Cardiac muscle cell (in vitro differentiated cells and primary cell): ENCODE measurements around the gene TMEM114. TPM values are rescaled to one million over a fixed set of nuclear protein-coding genes. Genes with fewer than 3 reads are reported as not detected.

Experiments used
- DNase-seq, 2 donors: peaks; one replicate each; pipeline versions ENCODE4 v3.0.0 to v3.0.0-alpha.2; 2010 to 2017; ENCODE audit warnings: low read depth in 1 of 2, low spot score in 1 of 2
- H3K27ac ChIP-seq: fragments of 200-600 bp; sonication (generic); 2 replicates; pipeline ENCODE4 v1.5.1; 2016
- H3K27me3 ChIP-seq: fragments of 200-600 bp; sonication (generic); 2 replicates; pipeline ENCODE4 v1.6.0; 2016; ENCODE audit warnings: control low read depth
- H3K36me3 ChIP-seq: fragments of 200-600 bp; sonication (generic); 2 replicates; pipeline ENCODE4 v1.5.1; 2016; ENCODE audit warnings: control low read depth
- H3K4me1 ChIP-seq: fragments of 200-600 bp; sonication (generic); 2 replicates; pipeline ENCODE4 v1.8.1; 2017; ENCODE audit warnings: low read depth, mild to moderate bottlenecking, mixed run types
- H3K4me3 ChIP-seq: fragments of 200-600 bp; sonication (generic); 2 replicates; pipeline ENCODE4 v1.5.1; 2016; ENCODE audit warnings: mild to moderate bottlenecking
- H3K9me3 ChIP-seq: fragments of 200-600 bp; sonication (generic); 2 replicates; pipeline ENCODE4 v1.5.1; 2017; ENCODE audit warnings: low read depth, mild to moderate bottlenecking, control low read depth
- CTCF ChIP-seq: IDR thresholded peaks from 2 replicates; pipeline ENCODE4 v1.5.1; 2012; ENCODE audit warnings: low read depth, mild to moderate bottlenecking, low read length
- polyA plus RNA-seq: library from polyadenylated mRNA; unstranded; fragments of >200 nt; fragmentation: Nextera tagmentation; extraction: Ambion mirVana; gene quantifications from 2 replicates; pipeline ENCODE4 v1.2.1, GENCODE V29; 2016
- total RNA-seq: library from RNA; depleted of rRNA; stranded (reverse); fragments of >200 nt; gene quantifications from 2 replicates; pipeline ENCODE4 v1.2.3, GENCODE V29; 2016

The TMEM114 gene
- total and polyA plus RNA-seq, 2 experiments from 2014 or later: not detected

DNA sequence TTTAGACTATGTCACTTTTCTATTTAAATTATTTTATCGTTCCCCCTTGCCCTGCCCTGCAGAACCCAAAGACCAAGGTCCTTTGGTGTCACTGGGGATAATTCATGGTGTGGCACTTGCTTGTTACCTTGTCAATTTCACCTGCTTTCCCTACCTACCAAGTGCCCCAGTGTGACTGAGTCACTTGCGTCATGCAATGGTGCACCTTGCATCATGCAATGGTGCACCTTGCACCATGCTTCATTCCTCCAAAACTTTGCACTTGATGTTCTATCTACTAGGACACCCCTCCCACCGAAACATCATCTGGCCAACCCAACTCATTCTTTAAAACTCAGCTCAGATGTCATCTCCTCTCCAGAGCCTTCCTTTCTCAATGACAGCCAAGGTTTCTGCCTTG, 47.1 kb downstream of the TMEM114 start:
- peaks cover 5% of the 10 kb centered on the region for H3K27me3 ChIP-seq
- no peak overlapping the region for H3K27ac ChIP-seq
- H3K4me1 ChIP-seq: no peaks in the 10 kb centered on the region
- H3K9me3 ChIP-seq: no peaks in the 10 kb centered on the region
- H3K36me3 ChIP-seq: no peaks in the 10 kb centered on the region
- H3K4me3 ChIP-seq: no peak overlapping the region
- no peak for TF ChIP-seq CTCF
- no peak for DNase-seq

DNA sequence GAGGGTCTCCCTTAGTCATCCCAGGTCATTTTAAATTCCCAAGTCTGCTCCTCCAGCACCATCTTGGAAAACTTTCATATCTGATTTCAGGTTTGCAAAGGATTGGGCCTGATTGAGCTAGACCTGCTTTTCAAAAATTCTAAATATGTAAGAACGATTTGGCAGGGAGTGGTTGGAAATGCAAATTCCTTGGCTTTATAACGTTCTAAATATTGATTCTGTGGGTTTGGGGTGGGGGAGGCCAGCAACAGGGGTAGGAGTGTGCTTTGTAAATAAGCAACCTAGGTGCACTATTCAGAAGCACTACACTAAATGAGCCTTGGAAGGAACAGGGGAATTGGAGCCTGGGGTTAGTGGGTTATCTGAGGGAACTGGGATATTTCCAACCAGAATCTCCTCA, 47.9 kb downstream of the TMEM114 start:
- H3K27ac ChIP-seq: no peak overlapping the region
- no peaks in the 10 kb centered on the region for H3K4me1 ChIP-seq
- no peak for DNase-seq
- H3K27me3 ChIP-seq: peaks cover 5% of the 10 kb centered on the region
- no peak for TF ChIP-seq CTCF
- no peaks in the 10 kb centered on the region for H3K36me3 ChIP-seq
- H3K9me3 ChIP-seq: no peaks in the 10 kb centered on the region
- H3K4me3 ChIP-seq: no peak overlapping the region

GRCh38 chr16:8541868-8542267, 48.4 kb downstream of the TMEM114 start:
- DNase-seq: no peak
- peaks cover 5% of the 10 kb centered on the region for H3K27me3 ChIP-seq
- no peak for TF ChIP-seq CTCF

GRCh38 chr16:8537691-8538342, 52.5 kb downstream of the TMEM114 start:
- no peak for DNase-seq
- no peaks in the 10 kb centered on the region for H3K4me1 ChIP-seq
- H3K27ac ChIP-seq: no peak overlapping the region
- no peak overlapping the region for H3K4me3 ChIP-seq
- no peaks in the 10 kb centered on the region for H3K36me3 ChIP-seq
- no peaks in the 10 kb centered on the region for H3K9me3 ChIP-seq
- no peaks in the 10 kb centered on the region for H3K27me3 ChIP-seq
- no peak for TF ChIP-seq CTCF

More at GRCh38 chr16:8541868-8542267, 48.4 kb downstream of the TMEM114 start:
- no peaks in the 10 kb centered on the region for H3K36me3 ChIP-seq
- no peak overlapping the region for H3K27ac ChIP-seq
- no peak overlapping the region for H3K4me3 ChIP-seq
- no peaks in the 10 kb centered on the region for H3K4me1 ChIP-seq
- H3K9me3 ChIP-seq: no peaks in the 10 kb centered on the region

DNA sequence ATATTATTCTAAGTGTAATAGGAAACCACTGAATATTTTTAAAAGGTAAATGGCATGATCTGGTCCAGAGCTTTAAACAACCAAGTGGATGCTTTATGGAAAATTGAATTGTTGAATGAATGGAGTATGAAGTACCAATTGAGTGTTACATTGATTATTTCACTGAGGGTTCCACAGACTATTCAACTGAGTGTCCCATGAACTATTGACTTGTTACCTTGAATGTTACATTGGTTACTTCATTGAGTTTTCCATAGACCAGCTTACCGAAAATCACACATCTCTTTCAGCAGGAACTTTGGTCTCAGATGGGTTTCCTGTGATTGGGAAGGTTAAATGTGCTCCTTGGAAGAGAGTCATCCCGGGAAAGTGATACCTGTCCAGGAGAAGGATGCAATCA, 56.8 kb downstream of the TMEM114 start:
- H3K27ac ChIP-seq: no peak overlapping the region
- no peak overlapping the region for H3K4me3 ChIP-seq
- H3K27me3 ChIP-seq: no peaks in the 10 kb centered on the region
- no peaks in the 10 kb centered on the region for H3K4me1 ChIP-seq
- no peak for DNase-seq
- no peak for TF ChIP-seq CTCF
- no peaks in the 10 kb centered on the region for H3K36me3 ChIP-seq
- H3K9me3 ChIP-seq: no peaks in the 10 kb centered on the region
